Glomerular endothelial cell (primary cell): Measurements from ENCODE around the gene SPACDR. TPM values are rescaled to one million over a fixed set of nuclear protein-coding genes. Genes with fewer than 3 reads are reported as not detected.
"Not testable (repeated sequence)": the region's sequence is repeated elsewhere in the genome, so short reads cannot be mapped to it uniquely, and the experiment has no call there.

Experiments
- DNase-seq: peaks from one replicate; pipeline ENCODE4 v3.0.0-alpha.2; 2011; ENCODE audit warnings: low read depth, low spot score; ENCODE audit errors: extremely low read depth
- total RNA-seq: library from RNA; depleted of rRNA; stranded (reverse); fragments of >200 nt; gene quantifications from 2 replicates; pipeline ENCODE4 v1.2.3, GENCODE V29; 2015

The SPACDR gene
- 1.0 TPM in 1 of 2 replicates, not detected in the other for total RNA-seq

- DNase-seq: no peak
These were observed at the start of gene SPACDR for GRCh38 chr7:100464210-100464660. SPACDR (minus strand) TSS chr7:100464260; CDS start chr7:100464025, 235 bp downstream.

GRCh38 chr7:100513212-100513810, 49.3 kb upstream of the SPACDR start:
- DNase-seq: no peak

- no peak for DNase-seq
These were observed 46.6 kb upstream of the SPACDR start for GRCh38 chr7:100510437-100511239.

GRCh38 chr7:100509231-100509630, 45.2 kb upstream of the SPACDR start:
- no peak for DNase-seq

- DNase-seq: no peak
These were observed 42.4 kb upstream of the SPACDR start for GRCh38 chr7:100506356-100506923.

GRCh38 chr7:100504887-100505611, 41.0 kb upstream of the SPACDR start:
- no peak for DNase-seq

GRCh38 chr7:100504031-100504430, 40.0 kb upstream of the SPACDR start:
- not testable (repeated sequence) for DNase-seq

- DNase-seq: not testable (repeated sequence)
These were observed 36.7 kb upstream of the SPACDR start for GRCh38 chr7:100500743-100501142.

- no peak for DNase-seq
These were observed 32.4 kb upstream of the SPACDR start for GRCh38 chr7:100496509-100496908.

- no peak for DNase-seq
These were observed 29.6 kb upstream of the SPACDR start for GRCh38 chr7:100493476-100494264.

GRCh38 chr7:100492738-100493475, 28.8 kb upstream of the SPACDR start:
- no peak for DNase-seq

- no peak for DNase-seq
These were observed 27.1 kb upstream of the SPACDR start for GRCh38 chr7:100491192-100491578.

- DNase-seq: no peak
These were observed 26.6 kb upstream of the SPACDR start for GRCh38 chr7:100490483-100491191.

- DNase-seq: no peak
These were observed 25.8 kb upstream of the SPACDR start for GRCh38 chr7:100489824-100490223.

GRCh38 chr7:100489121-100489520, 25.1 kb upstream of the SPACDR start:
- DNase-seq: no peak

GRCh38 chr7:100488333-100489095, 24.5 kb upstream of the SPACDR start:
- no peak for DNase-seq

- no peak for DNase-seq
These were observed 22.8 kb upstream of the SPACDR start for GRCh38 chr7:100486753-100487446.
